NCI-H524 (cell line): ENCODE measurements around the gene CARD19.

Source experiments
- DNase-seq, 2 experiments: peaks; one replicate each; lab custom pipeline; 2025; lab: John Stamatoyannopoulos, UW

The CARD19 gene

DNA sequence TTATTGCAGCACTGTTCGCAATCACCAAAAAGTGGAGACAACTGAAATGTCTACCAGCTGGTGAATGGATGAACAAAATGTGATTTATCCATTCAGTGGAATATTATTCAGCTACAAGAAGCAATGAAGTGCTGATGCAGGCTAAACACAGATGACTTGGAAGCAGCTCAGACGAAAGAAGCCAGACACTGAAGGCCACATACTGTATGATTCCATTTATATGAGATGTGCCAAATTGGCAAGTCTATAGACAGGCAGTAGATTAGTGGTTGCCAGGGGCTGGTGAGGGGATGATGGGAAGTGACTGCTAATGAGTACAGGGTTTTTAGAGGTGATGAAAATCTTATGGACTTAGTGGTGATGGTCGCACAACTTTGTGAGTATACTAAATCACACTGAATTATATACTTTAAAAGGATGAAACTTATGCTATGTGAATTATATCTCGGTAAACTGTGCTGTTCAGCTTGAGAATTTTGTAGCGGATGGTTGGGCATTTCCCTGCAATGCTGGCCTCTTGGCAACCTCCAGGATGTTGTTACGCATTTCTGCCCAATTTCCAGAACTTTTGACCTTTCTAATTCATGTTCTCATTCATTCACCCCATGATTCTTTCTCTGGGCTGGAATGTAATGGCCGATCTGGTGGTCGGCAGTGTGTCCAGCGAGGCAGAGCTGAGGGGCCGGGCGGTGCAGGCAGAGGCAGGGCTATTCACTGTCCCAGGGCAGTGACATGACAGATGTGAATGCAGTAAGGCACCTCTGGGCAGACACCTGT lies 66.0 kb downstream of the CARD19 start:
- no peak for DNase-seq
